ENCODE data around the gene MAP3K14.

MAP3K14 gene

GRCh38 chr17:45221081-45222013 is 95.5 kb downstream of the MAP3K14 start, which contains the start of gene FMNL1:
TSS of gene FMNL1 (plus strand) at chr17:45221885. CDS start at chr17:45222125, 240 bp downstream.
- DNase-seq, result peak; percentile 36

GRCh38 chr17:45220079-45220478 is 96.7 kb downstream of the MAP3K14 start:
- no peak for DNase-seq

- DNase-seq, result peak; percentile 85
These were observed 97.7 kb downstream of the MAP3K14 start for GRCh38 chr17:45218895-45219661.
